Head of caudate nucleus (tissue), 42 donors: ENCODE data around the gene MUSTN1.
A peak's percentile ranks its signal among the peaks of the same experiment; 100 is the strongest.

ENCODE experiments used
- DNase-seq, 42 donors: peaks; one replicate each; pipeline versions ENCODE4 v3.0.0 to v3.0.0-alpha.2; 2020 to 2021; ENCODE audit warnings: mixed read lengths in 7 of 42
- intact Hi-C: fragments of 100-400 bp; cut with DNase I; formaldehyde crosslinking; loops from one replicate; pipeline ENCODE4 v1.15.0; 2022

MUSTN1 gene

GRCh38 chr3:52839892-52840545, 5.2 kb upstream of the MUSTN1 start:
- DNase-seq, result no peak
- intact Hi-C loops, result loop anchor here (10.0 kb wide), 1 partner anchor 235 kb away; no protein-coding TSS in a partner anchor

- DNase-seq, result no peak
These were observed 4.4 kb upstream of the MUSTN1 start for GRCh38 chr3:52839268-52839575.

GRCh38 chr3:52838561-52839267, 3.9 kb upstream of the MUSTN1 start:
- no peak for DNase-seq
- intact Hi-C loops, result no loop called here

More at GRCh38 chr3:52839268-52839575, 4.4 kb upstream of the MUSTN1 start:
- intact Hi-C loops, result no loop called here

DNA sequence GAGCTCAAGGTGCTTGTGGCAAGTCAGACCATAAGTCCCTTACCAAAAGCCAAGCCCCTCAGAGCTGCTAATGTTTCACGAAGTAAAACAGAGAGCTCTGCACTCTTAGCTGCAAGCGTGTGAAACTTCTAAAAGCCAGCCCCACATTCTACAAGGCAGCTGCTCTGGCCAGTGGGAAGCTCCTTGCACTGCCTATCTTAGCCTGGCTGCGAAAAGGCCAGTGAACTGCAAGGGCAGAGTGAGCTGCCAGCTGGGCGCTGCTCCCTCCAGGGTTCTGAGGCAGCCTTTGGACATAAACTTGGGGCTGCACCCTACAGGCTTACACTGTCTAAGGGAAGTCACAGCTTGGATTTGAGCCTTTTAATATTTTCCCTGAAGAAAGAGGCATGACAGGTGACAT, 2.2 kb upstream of the MUSTN1 start:
- intact Hi-C loops, result no loop called here
- no peak for DNase-seq

- intact Hi-C loops, result no loop called here
- DNase-seq, result no peak
These were observed 1.6 kb upstream of the MUSTN1 start for GRCh38 chr3:52836471-52836845.

- intact Hi-C loops, result no loop called here
- no peak for DNase-seq
These were observed 1.1 kb upstream of the MUSTN1 start for GRCh38 chr3:52835766-52836470.

DNA sequence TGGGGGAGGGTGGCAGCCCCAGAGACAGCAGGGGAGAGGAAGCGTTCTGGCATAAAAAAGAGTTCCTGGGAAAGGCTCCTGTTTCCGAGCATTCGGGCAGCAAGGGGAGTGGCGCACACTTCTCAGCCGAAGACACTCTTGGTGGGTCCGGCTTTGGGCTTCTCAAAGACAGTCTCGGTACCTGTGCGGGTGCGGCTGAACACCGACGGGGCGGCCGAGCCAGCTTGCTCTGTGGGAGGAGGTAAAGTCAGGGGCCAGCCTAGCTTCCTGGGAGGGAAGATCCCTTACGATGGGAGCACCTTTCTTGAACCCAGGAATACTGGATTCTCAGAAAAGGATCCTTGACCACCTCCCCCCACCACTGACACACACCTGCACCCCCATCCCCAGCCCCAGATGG, 1.6 kb downstream of the MUSTN1 start:
- DNase-seq, result no peak
- intact Hi-C loops, result no loop called here

DNA sequence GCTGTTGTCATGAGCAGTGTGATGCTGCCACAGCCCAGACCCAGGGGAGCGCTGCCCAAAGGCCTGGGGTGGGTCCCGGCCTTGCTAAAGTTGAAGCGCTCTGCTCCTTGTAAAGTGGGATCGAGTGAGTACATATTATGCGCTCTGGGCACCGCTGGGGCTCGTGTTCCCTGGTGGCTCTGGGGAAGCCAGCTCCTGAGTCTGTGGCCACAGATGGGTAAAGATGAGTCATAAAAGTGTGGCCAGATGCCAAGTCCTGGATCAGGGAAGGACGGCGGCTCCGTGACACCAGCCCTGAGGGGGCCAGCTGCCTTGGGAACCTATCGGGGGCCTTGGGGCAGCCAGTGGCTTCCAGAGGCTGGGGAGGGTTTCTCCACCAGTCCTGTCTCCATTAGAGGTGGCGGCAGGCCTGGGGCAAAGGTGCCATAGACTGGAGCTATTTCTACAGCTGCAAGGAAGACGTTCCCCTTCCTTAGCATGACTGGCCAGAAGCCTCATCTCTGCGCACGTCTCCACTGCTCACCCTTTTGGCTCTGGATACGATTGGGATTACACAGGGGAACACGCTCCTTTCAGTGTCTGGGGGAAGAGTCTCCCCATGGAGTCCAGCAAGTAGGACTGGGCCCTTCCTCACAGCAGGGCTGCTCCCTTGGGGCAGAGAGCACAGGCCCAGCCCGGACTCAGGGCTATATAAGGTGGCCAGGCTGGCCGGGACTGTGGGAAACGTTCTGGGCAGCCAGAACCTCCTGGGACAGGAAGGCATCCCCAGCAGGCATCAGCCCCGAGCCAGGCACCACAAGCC, 3.1 kb downstream of the MUSTN1 start:
- DNase-seq, result peak in 11 of 42 donors; percentile 4 to 71 (median 20)

GRCh38 chr3:52830535-52831258, 4.1 kb downstream of the MUSTN1 start, which contains the start of gene ITIH4:
ITIH4 (minus strand) TSS chr3:52830672; CDS start chr3:52830642, 30 bp downstream.
- intact Hi-C loops, result no loop called here
- DNase-seq, result no peak

More for the DNA sequence above, 3.1 kb downstream of the MUSTN1 start:
- intact Hi-C loops, result no loop called here

DNA sequence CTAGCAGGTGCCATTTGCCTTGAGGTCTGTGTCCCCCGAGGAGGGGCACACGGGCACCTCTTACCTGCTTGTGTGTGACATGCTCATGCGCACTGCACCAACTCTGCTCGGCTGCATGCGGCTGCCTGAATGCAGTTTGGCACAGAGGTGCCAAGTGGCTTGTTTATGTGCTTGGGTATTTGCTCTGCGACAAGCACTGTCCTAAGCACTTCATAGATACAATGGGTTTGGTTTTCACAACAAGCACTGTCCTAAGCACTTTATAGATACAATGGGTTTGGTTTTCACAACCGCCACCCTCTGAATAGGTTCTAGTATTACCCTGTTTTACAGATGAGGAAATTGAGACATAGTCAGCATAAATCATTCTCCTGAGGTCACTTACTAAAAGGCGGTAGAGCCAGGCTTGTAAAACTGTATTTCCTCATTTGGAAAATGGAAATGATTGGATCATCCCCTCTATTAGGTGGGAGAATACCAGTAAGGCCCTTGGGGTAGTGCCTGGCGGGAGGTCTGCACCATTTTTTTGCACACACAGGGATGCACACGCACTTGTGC, 4.8 kb downstream of the MUSTN1 start:
- no peak for DNase-seq
- intact Hi-C loops, result no loop called here

- no peak for DNase-seq
- intact Hi-C loops, result no loop called here
These were observed 5.3 kb downstream of the MUSTN1 start for GRCh38 chr3:52829482-52829881.

GRCh38 chr3:52827866-52828376, 6.9 kb downstream of the MUSTN1 start:
- DNase-seq, result no peak
- intact Hi-C loops, result no loop called here

DNA sequence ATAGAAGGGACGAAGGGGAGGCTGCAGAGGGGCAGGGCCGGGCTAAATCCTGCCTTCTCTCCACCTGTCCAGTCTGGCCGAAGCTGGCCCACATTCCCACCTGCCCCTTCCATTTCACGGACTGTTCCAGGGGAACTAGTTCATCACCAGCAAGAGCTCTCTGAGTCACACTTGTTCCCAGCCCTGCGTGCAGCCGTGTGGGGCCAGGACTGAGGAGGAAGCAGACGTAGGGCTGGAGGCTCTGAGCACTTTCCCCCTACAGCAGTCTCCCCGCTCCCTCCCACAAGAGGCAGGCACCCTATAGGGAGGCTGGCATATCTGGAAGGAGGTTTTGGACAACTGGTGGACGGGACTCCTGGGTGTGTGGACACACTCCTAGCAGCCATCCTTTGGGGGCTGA, 7.4 kb downstream of the MUSTN1 start:
- DNase-seq, result no peak
- intact Hi-C loops, result no loop called here

DNA sequence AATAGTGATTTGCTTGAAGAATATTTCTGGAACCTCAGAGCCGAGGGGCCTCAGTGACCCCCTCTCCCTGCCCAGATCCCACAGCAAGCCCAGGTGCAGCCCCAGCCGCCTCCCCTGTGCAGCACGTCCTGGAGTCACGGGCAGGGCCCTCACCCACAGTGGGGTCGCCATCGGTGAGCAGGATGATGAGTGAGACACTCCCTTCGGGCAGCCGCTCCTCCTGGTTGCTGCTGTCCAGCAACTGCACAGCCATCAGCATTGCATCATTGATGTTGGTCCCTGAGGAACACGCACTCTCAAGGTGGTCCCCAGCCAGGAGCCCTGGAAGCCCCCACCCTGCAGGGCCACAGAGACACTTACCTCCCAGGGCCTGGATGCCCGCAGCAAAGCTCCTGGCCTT, 10.8 kb downstream of the MUSTN1 start:
- no peak for DNase-seq
- intact Hi-C loops, result no loop called here

DNA sequence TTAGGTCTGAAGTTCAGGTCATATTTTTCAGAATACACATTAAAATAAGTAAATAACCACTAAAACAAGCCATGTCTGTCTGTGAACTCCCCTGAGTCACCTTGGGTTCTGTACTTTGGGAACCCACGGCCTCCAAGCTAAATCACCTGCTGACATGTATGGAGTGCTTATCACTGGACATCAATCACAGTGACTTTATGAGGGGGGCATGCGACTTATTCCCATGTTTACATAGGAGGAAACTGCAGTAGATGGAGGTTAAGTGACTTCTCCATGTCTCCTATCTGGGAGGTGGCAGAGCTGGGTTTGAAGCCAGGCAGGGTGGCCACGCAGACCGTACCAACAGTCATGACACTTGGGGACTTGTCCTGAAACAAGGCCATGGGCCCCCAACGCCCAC, 12.5 kb downstream of the MUSTN1 start:
- intact Hi-C loops, result no loop called here

GRCh38 chr3:52820736-52821135, 14.1 kb downstream of the MUSTN1 start:
- intact Hi-C loops, result no loop called here
- DNase-seq, result no peak

More for the DNA sequence above, 12.5 kb downstream of the MUSTN1 start:
- DNase-seq, result no peak

DNA sequence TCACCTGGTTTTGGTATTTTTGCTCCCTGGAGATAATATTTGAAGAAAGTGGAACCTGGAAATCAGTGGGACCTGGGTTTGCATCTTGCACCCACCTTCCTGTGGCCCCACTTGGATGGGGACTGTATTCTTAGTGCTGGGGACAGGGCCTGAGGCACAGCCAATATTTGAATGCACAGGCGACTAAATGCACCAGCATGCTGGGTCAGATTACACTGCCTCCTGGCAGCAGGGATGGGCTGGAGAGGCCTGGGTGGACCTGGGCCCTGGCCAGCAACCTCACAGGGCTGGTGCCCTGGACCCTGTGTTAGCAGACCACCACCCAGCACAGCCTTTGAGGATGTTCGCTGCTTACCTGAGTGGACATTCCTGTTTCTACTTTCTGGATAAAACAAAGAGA, 14.9 kb downstream of the MUSTN1 start:
- intact Hi-C loops, result no loop called here
- no peak for DNase-seq

- DNase-seq, result no peak
- intact Hi-C loops, result no loop called here
These were observed 17.0 kb downstream of the MUSTN1 start for GRCh38 chr3:52817860-52818259.
